Measurements from ENCODE around the gene ULK3.
"Not testable (repeated sequence)": the region's sequence is repeated elsewhere in the genome, so short reads cannot be mapped to it uniquely, and the experiment has no call there.

DNA sequence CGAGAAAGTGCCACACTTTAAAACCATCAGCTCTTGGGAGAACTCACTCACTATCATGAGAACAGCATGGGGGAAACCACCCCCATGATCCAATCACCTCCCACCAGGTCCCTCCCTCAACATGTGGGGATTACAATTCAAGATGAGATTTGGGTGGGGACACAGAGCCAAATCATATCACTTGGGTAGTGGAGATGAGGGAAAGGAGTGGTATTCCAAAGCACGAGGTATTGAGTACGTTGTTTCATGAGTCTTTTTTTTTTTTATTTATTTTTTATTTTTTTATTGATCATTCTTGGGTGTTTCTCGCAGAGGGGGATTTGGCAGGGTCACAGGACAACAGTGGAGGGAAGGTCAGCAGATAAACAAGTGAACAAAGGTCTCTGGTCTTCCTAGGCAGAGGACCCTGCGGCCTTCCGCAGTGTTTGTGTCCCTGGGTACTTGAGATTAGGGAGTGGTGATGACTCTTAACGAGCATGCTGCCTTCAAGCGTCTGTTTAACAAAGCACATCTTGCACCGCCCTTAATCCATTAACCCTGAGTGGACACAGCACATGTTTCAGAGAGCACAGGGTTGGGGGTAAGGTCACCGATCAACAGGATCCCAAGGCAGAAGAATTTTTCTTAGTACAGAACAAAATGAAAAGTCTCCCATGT, 44.7 kb upstream of the ULK3 start:
- TF ChIP-seq ESRRA (IDR thresholded peaks at IDR 0.05; ENCODE audit: borderline replicate concordance, low read length); NR3C1 (IDR thresholded peaks at IDR 0.05); CEBPB (IDR thresholded peaks at IDR 0.05); CBX2 (IDR thresholded peaks at IDR 0.05; ENCODE audit: borderline replicate concordance, low read depth); POLR2A (IDR thresholded peaks at IDR 0.05; ENCODE audit: low read length); MAFK (IDR thresholded peaks at IDR 0.05; ENCODE audit: partially characterized antibody): not testable (repeated sequence)
- TF ChIP-seq, protein P1, sequence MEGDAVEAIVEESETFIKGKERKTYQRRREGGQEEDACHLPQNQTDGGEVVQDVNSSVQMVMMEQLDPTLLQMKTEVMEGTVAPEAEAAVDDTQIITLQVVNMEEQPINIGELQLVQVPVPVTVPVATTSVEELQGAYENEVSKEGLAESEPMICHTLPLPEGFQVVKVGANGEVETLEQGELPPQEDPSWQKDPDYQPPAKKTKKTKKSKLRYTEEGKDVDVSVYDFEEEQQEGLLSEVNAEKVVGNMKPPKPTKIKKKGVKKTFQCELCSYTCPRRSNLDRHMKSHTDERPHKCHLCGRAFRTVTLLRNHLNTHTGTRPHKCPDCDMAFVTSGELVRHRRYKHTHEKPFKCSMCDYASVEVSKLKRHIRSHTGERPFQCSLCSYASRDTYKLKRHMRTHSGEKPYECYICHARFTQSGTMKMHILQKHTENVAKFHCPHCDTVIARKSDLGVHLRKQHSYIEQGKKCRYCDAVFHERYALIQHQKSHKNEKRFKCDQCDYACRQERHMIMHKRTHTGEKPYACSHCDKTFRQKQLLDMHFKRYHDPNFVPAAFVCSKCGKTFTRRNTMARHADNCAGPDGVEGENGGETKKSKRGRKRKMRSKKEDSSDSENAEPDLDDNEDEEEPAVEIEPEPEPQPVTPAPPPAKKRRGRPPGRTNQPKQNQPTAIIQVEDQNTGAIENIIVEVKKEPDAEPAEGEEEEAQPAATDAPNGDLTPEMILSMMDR (IDR thresholded peaks at IDR 0.05) = not testable (repeated sequence)
- TF ChIP-seq, protein P2, sequence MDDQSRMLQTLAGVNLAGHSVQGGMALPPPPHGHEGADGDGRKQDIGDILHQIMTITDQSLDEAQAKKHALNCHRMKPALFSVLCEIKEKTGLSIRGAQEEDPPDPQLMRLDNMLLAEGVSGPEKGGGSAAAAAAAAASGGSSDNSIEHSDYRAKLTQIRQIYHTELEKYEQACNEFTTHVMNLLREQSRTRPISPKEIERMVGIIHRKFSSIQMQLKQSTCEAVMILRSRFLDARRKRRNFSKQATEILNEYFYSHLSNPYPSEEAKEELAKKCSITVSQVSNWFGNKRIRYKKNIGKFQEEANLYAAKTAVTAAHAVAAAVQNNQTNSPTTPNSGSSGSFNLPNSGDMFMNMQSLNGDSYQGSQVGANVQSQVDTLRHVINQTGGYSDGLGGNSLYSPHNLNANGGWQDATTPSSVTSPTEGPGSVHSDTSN (IDR thresholded peaks at IDR 0.05) = not testable (repeated sequence)
- TF ChIP-seq, protein P3, sequence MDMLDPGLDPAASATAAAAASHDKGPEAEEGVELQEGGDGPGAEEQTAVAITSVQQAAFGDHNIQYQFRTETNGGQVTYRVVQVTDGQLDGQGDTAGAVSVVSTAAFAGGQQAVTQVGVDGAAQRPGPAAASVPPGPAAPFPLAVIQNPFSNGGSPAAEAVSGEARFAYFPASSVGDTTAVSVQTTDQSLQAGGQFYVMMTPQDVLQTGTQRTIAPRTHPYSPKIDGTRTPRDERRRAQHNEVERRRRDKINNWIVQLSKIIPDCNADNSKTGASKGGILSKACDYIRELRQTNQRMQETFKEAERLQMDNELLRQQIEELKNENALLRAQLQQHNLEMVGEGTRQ (IDR thresholded peaks at IDR 0.05) = not testable (repeated sequence)
